ENCODE measurements around the gene ARHGAP26. TPM values are rescaled to one million over a fixed set of nuclear protein-coding genes. Genes with fewer than 3 reads are reported as not detected.

Gene ARHGAP26
- total and polyA plus RNA-seq, 2 donors (not counting 3 experiments of a cell fraction or from before 2014, with no cell fraction given) = 3.1 to 16.2 TPM

DNA sequence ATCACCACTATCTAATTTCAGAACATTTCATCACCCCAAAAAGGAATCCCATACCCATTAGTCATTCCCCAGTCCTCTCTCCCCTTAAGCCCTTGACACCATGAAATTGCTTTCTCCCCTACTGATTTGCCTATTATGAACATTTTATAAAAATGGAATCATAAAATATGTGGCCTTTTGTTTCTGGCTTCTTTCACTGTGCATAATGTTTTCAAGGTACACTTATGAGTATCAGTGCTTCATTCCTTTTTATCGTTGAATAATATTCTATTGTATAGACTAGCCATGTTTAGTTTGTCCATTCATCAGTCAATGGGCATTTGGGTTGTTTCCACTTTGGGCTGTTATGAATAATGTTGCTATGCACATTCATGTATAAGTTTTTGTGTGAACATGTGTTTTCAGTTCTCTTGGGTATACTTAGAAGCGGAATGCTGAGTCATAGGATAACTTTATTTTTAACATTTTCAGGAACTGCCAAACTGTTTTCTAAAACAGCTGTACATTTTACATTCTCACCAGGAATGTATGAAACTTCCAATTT, 43.9 kb upstream of the ARHGAP26 start:
- Histone ChIP-seq H4K20me1 (replicated peaks; ENCODE audit: control insufficient read depth, extremely low read depth, insufficient read depth, low read length) (no peaks in the 10 kb centered on the region), H3K27me3 (ENCODE audit: control insufficient read depth in 2 of 2, insufficient read depth in 2 of 2, low read length in 2 of 2) (peaks cover 0 to 7% of the 10 kb centered on the region in 2 experiments), H2AFZ (ENCODE audit: low read depth, low read length) (no peak overlapping the region), H3K4me3 (replicated peaks in 1 of 3; ENCODE audit: insufficient read depth in 1 of 3, low read depth in 1 of 3, low read length in 3 of 3) (no peak overlapping the region), H3K9ac (replicated peaks; ENCODE audit: extremely low read depth, insufficient read depth, low read length) (no peak overlapping the region), H3K4me2 (ENCODE audit: insufficient read depth, low read length) (peak overlapping the region; percentile 12), H3K9me1 (replicated peaks; ENCODE audit: control insufficient read depth, extremely low read depth, insufficient read depth, low read length) (no peaks in the 10 kb centered on the region), H3K79me2 (ENCODE audit: control insufficient read depth, insufficient read depth, low read length) (no peaks in the 10 kb centered on the region), H3K9me3 (replicated peaks; ENCODE audit: control insufficient read depth, insufficient read depth, low read length) (no peaks in the 10 kb centered on the region), H3K27ac (ENCODE audit: insufficient read depth, low read depth, low read length) (no peak overlapping the region), H3K36me3 (ENCODE audit: control insufficient read depth in 2 of 2, extremely low read depth in 1 of 2, insufficient read depth in 2 of 2, low read length in 2 of 2) (no peaks in the 10 kb centered on the region), H3K4me1 (ENCODE audit: control insufficient read depth, extremely low read depth, insufficient read depth, low read length) (peaks cover 3% of the 10 kb centered on the region)
- FAIRE-seq (peak; percentile 46), DNase-seq (ENCODE audit: low read depth, low spot score) (peak; percentile 54)
- BruUV-seq (replicated peaks) = no TSS peak
- peak; percentile 53 for TF ChIP-seq JUN (IDR thresholded peaks at IDR 0.05; ENCODE audit: borderline replicate concordance, insufficient read depth, insufficient read length, low read depth)
- no peak for TF ChIP-seq MYC (IDR thresholded peaks at IDR 0.05; ENCODE audit: low read depth, low read length)
- intact Hi-C loops (cut with micrococcal nuclease) = no loop called here
- dilution Hi-C loops (cut with MboI; ENCODE audit: extremely low pct_ligation_motif_present, low sequenced_read_pairs) = no loop called here
- CTCF ChIA-PET = interaction anchor here (0.7 to 1.1 kb wide), 2 partner anchors 9 to 13 kb away, joined by 3 read pairs; no protein-coding TSS in a partner anchor
- POLR2A ChIA-PET = no interaction called here

DNA sequence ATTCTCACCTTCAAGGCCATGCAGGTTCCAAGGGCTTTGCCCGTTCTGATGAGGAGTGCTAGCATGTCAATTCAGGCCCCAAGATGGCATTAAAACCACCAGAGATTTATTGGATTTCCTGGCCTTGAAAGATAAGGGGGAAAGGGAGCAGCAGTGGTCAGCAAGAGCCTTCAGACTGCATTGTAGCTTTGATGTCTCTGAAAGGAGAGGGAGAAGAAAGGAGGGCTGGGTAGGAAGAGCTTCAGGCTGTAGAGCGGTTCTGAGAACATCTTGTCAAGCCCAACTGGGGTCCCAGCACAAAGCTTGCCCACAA, 42.5 kb upstream of the ARHGAP26 start:
- TF ChIP-seq POLR2A (IDR thresholded peaks at IDR 0.05; ENCODE audit: low read depth, low read length) (no peak), EZH2 (IDR thresholded peaks at IDR 0.05; ENCODE audit: borderline replicate concordance, low read depth, low read length, severe bottlenecking) (no peak), FOS (IDR thresholded peaks at IDR 0.05; ENCODE audit: borderline replicate concordance, insufficient read depth, low read length) (no peak), JUN (IDR thresholded peaks at IDR 0.05; ENCODE audit: borderline replicate concordance, insufficient read depth, insufficient read length, low read depth) (no peak), GATA2 (IDR thresholded peaks at IDR 0.05; ENCODE audit: insufficient read depth, insufficient read length, low read depth, low read length) (no peak), MYC (IDR thresholded peaks at IDR 0.05; ENCODE audit: low read depth, low read length) (no peak), POLR2AphosphoS5 (IDR thresholded peaks at IDR 0.05; ENCODE audit: insufficient read depth, low read depth, low read length) (no peak)
- TF ChIP-seq, protein P1, sequence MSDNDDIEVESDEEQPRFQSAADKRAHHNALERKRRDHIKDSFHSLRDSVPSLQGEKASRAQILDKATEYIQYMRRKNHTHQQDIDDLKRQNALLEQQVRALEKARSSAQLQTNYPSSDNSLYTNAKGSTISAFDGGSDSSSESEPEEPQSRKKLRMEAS (IDR thresholded peaks at IDR 0.05; ENCODE audit: insufficient read depth, insufficient read length) = no peak
- TF ChIP-seq, protein P2, sequence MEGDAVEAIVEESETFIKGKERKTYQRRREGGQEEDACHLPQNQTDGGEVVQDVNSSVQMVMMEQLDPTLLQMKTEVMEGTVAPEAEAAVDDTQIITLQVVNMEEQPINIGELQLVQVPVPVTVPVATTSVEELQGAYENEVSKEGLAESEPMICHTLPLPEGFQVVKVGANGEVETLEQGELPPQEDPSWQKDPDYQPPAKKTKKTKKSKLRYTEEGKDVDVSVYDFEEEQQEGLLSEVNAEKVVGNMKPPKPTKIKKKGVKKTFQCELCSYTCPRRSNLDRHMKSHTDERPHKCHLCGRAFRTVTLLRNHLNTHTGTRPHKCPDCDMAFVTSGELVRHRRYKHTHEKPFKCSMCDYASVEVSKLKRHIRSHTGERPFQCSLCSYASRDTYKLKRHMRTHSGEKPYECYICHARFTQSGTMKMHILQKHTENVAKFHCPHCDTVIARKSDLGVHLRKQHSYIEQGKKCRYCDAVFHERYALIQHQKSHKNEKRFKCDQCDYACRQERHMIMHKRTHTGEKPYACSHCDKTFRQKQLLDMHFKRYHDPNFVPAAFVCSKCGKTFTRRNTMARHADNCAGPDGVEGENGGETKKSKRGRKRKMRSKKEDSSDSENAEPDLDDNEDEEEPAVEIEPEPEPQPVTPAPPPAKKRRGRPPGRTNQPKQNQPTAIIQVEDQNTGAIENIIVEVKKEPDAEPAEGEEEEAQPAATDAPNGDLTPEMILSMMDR (IDR thresholded peaks at IDR 0.05; ENCODE audit: extremely low read depth in 1 of 2, insufficient read depth in 1 of 2, low read depth in 1 of 2, low read length in 2 of 2) = no peak
- POLR2A ChIA-PET = no interaction called here
- FAIRE-seq = no peak

More for the DNA sequence above, 42.5 kb upstream of the ARHGAP26 start:
- Histone ChIP-seq H3K4me3 (replicated peaks in 1 of 3; ENCODE audit: insufficient read depth in 1 of 3, low read depth in 1 of 3, low read length in 3 of 3) (no peak overlapping the region), H2AFZ (ENCODE audit: low read depth, low read length) (no peak overlapping the region), H3K9me3 (replicated peaks; ENCODE audit: control insufficient read depth, insufficient read depth, low read length) (no peaks in the 10 kb centered on the region), H3K9ac (replicated peaks; ENCODE audit: extremely low read depth, insufficient read depth, low read length) (no peak overlapping the region), H3K4me1 (ENCODE audit: control insufficient read depth, extremely low read depth, insufficient read depth, low read length) (peaks cover 3% of the 10 kb centered on the region), H3K79me2 (ENCODE audit: control insufficient read depth, insufficient read depth, low read length) (no peaks in the 10 kb centered on the region), H3K36me3 (ENCODE audit: control insufficient read depth in 2 of 2, extremely low read depth in 1 of 2, insufficient read depth in 2 of 2, low read length in 2 of 2) (no peaks in the 10 kb centered on the region), H3K27me3 (ENCODE audit: control insufficient read depth in 2 of 2, insufficient read depth in 2 of 2, low read length in 2 of 2) (peaks cover 0 to 6% of the 10 kb centered on the region in 2 experiments), H3K4me2 (ENCODE audit: insufficient read depth, low read length) (no peak overlapping the region), H4K20me1 (replicated peaks; ENCODE audit: control insufficient read depth, extremely low read depth, insufficient read depth, low read length) (no peaks in the 10 kb centered on the region), H3K9me1 (replicated peaks; ENCODE audit: control insufficient read depth, extremely low read depth, insufficient read depth, low read length) (no peaks in the 10 kb centered on the region), H3K27ac (ENCODE audit: insufficient read depth, low read depth, low read length) (no peak overlapping the region)
- intact Hi-C loops (cut with micrococcal nuclease) = no loop called here
- BruUV-seq (replicated peaks) = no TSS peak
- no peak for DNase-seq (ENCODE audit: low read depth, low spot score)
- CTCF ChIA-PET = interaction anchor here (0.8 to 1.3 kb wide), 6 partner anchors 10 to 161 kb away, joined by 3 to 5 read pairs (median 3); no protein-coding TSS in a partner anchor
- dilution Hi-C loops (cut with MboI; ENCODE audit: extremely low pct_ligation_motif_present, low sequenced_read_pairs) = no loop called here
